Breast epithelium (tissue), 4 donors: Measurements from ENCODE around the gene ENPP4. TPM values are rescaled to one million over a fixed set of nuclear protein-coding genes. Genes with fewer than 3 reads are reported as not detected.
"Not testable (repeated sequence)": the region's sequence is repeated elsewhere in the genome, so short reads cannot be mapped to it uniquely, and the experiment has no call there.

Source experiments
- DNase-seq, 2 donors: peaks; one replicate each; pipeline ENCODE4 v3.0.0-alpha.2; 2019; ENCODE audit warnings: low spot score in 2 of 2
- H3K27ac ChIP-seq, 2 donors: fragments of 200-600 bp; sonication (generic) in 1 of 2; one replicate each; pipeline ENCODE4 v1.5.1; 2016 to 2019; ENCODE audit warnings: mild to moderate bottlenecking in 1 of 2
- H3K27me3 ChIP-seq, 2 donors: fragments of 200-600 bp; sonication (generic) in 1 of 2; one replicate each; pipeline versions ENCODE4 v1.5.1 to v1.6.0; 2017 to 2019; ENCODE audit warnings: control low read depth in 1 of 2, mild to moderate bottlenecking in 1 of 2
- H3K36me3 ChIP-seq: fragments of 200-600 bp; one replicate; pipeline ENCODE4 v1.5.1; 2019
- H3K4me1 ChIP-seq, 2 donors: fragments of 200-600 bp; sonication (generic); one replicate each; pipeline ENCODE4 v1.5.1; 2016 to 2019; ENCODE audit warnings: control low read depth in 1 of 2
- H3K4me3 ChIP-seq, 3 donors: fragments of 200-600 bp; sonication (generic); 1 replicate in 2 of 3; 2 replicates in 1 of 3; pipeline ENCODE4 v1.5.1; 2016 to 2019; ENCODE audit warnings: mild to moderate bottlenecking in 3 of 3, moderate library complexity in 2 of 3
- H3K9me3 ChIP-seq, 2 donors: fragments of 200-600 bp; sonication (generic) in 1 of 2; one replicate each; pipeline ENCODE4 v1.5.1; 2016 to 2019; ENCODE audit warnings: control low read depth in 1 of 2
- CTCF ChIP-seq, 3 donors: fragments of 450-650 bp; IDR thresholded peaks; one replicate each; pipeline ENCODE4 v1.5.1; 2016 to 2017; ENCODE audit warnings: antibody characterized with exemption in 3 of 3, mild to moderate bottlenecking in 3 of 3, moderate library complexity in 3 of 3
- POLR2A ChIP-seq: fragments of 450-650 bp; IDR thresholded peaks from one replicate; pipeline ENCODE4 v1.6.1; 2016; ENCODE audit warnings: antibody characterized with exemption, mild to moderate bottlenecking, moderate library complexity
- POLR2AphosphoS5 ChIP-seq, 3 donors: sonication (generic); formaldehyde crosslinking; IDR thresholded peaks; one replicate each; pipeline ENCODE4 v1.6.1; 2017; ENCODE audit warnings: antibody characterized with exemption in 3 of 3
- intact Hi-C: fragments of 100-400 bp; cut with DNase I; formaldehyde crosslinking; loops from one replicate; pipeline ENCODE4 v1.15.1; 2023; ENCODE audit warnings: low total_unique reads
- total RNA-seq, 3 donors: library from RNA; depleted of rRNA; stranded (reverse); fragments of >200 nt; gene quantifications; one replicate each; pipeline ENCODE4 v1.1.0, GENCODE V29; 2016

Gene ENPP4
- total RNA-seq, 3 donors from 2014 or later, result 13.8 to 22.2 (median 18.2) TPM

GRCh38 chr6:46116289-46116688 lies 13.5 kb upstream of the ENPP4 start:
- H3K4me1 ChIP-seq, result no peaks in the 10 kb centered on the region
- TF ChIP-seq CTCF (IDR thresholded peaks at IDR 0.05) (no peak), POLR2AphosphoS5 (IDR thresholded peaks at IDR 0.05) (no peak), POLR2A (no peak)
- no peak for DNase-seq
- intact Hi-C loops, result no loop called here
- H3K27ac ChIP-seq, result no peak overlapping the region
- H3K4me3 ChIP-seq, result no peak overlapping the region
- H3K27me3 ChIP-seq, result no peaks in the 10 kb centered on the region
- no peaks in the 10 kb centered on the region for H3K36me3 ChIP-seq
- H3K9me3 ChIP-seq, result no peaks in the 10 kb centered on the region

- H3K9me3 ChIP-seq, result no peaks in the 10 kb centered on the region
- no peaks in the 10 kb centered on the region for H3K4me1 ChIP-seq
- no peaks in the 10 kb centered on the region for H3K36me3 ChIP-seq
- no peak for TF ChIP-seq POLR2A
- no peak for TF ChIP-seq CTCF (IDR thresholded peaks at IDR 0.05)
- no peak for TF ChIP-seq POLR2AphosphoS5 (IDR thresholded peaks at IDR 0.05)
- H3K27ac ChIP-seq, result no peak overlapping the region
- no peak overlapping the region for H3K4me3 ChIP-seq
- DNase-seq, result no peak
- intact Hi-C loops, result no loop called here
- H3K27me3 ChIP-seq, result no peaks in the 10 kb centered on the region
These were observed 11.6 kb upstream of the ENPP4 start for GRCh38 chr6:46118157-46118556.

- H3K27me3 ChIP-seq, result no peaks in the 10 kb centered on the region
- H3K4me3 ChIP-seq, result no peak overlapping the region
- no peak for TF ChIP-seq CTCF (IDR thresholded peaks at IDR 0.05)
- no peak for TF ChIP-seq POLR2AphosphoS5 (IDR thresholded peaks at IDR 0.05)
- no peak for TF ChIP-seq POLR2A
- H3K27ac ChIP-seq, result no peak overlapping the region
- H3K36me3 ChIP-seq, result no peaks in the 10 kb centered on the region
- intact Hi-C loops, result no loop called here
- DNase-seq, result no peak
- no peaks in the 10 kb centered on the region for H3K4me1 ChIP-seq
- no peaks in the 10 kb centered on the region for H3K9me3 ChIP-seq
These were observed 11.0 kb upstream of the ENPP4 start for GRCh38 chr6:46118836-46119235.

GRCh38 chr6:46119679-46120078 lies 10.1 kb upstream of the ENPP4 start:
- intact Hi-C loops, H3K27ac ChIP-seq, H3K9me3 ChIP-seq, DNase-seq, H3K36me3 ChIP-seq, H3K4me1 ChIP-seq, H3K4me3 ChIP-seq, H3K27me3 ChIP-seq: not testable (repeated sequence)

GRCh38 chr6:46128476-46128875 lies 1.3 kb upstream of the ENPP4 start:
- Histone ChIP-seq H3K27me3 (no peaks in the 10 kb centered on the region), H3K27ac (no peak overlapping the region), H3K9me3 (no peaks in the 10 kb centered on the region), H3K4me3 (peak overlapping the region in 1 of 3 donors; percentile 21), H3K4me1 (no peaks in the 10 kb centered on the region), H3K36me3 (no peaks in the 10 kb centered on the region)
- intact Hi-C loops, result no loop called here
- no peak for TF ChIP-seq POLR2AphosphoS5 (IDR thresholded peaks at IDR 0.05)
- no peak for TF ChIP-seq CTCF (IDR thresholded peaks at IDR 0.05)
- TF ChIP-seq POLR2A, result no peak
- no peak for DNase-seq

GRCh38 chr6:46129291-46129628 lies 529 bp upstream of the ENPP4 start:
- no peaks in the 10 kb centered on the region for H3K36me3 ChIP-seq
- intact Hi-C loops, result no loop called here
- no peak for DNase-seq
- no peaks in the 10 kb centered on the region for H3K9me3 ChIP-seq
- TF ChIP-seq POLR2A (no peak), POLR2AphosphoS5 (IDR thresholded peaks at IDR 0.05) (no peak), CTCF (IDR thresholded peaks at IDR 0.05) (no peak)
- no peaks in the 10 kb centered on the region for H3K4me1 ChIP-seq
- H3K27me3 ChIP-seq, result no peaks in the 10 kb centered on the region
- peak overlapping the region; percentile 68 to 82 (median 73) for H3K4me3 ChIP-seq
- H3K27ac ChIP-seq, result peak overlapping the region; percentile 1 to 83
